Measurements from ENCODE around the gene GATB.
"Not testable (repeated sequence)": the region's sequence is repeated elsewhere in the genome, so short reads cannot be mapped to it uniquely, and the experiment has no call there.

The GATB gene

DNA sequence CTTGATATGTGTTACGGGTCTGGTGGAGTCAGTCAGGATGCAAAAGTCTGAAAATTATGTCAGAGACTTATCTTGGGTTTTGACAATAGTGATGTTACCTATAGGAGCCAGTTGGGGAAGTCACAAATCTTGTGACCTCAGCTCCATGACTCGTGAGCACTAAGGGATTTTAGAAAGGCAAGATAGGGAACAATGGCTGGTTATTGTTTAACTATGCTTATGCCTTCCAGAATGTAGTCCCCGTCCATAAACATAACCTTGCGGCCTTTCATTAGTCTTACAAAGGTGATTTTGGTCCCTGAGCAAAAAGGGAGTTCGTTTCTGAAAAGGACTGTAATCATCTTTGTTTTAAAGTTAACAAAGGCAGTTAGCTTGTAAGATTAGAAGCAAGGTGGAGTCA lies 23.9 kb upstream of the GATB start:
- DNase-seq = no peak

DNA sequence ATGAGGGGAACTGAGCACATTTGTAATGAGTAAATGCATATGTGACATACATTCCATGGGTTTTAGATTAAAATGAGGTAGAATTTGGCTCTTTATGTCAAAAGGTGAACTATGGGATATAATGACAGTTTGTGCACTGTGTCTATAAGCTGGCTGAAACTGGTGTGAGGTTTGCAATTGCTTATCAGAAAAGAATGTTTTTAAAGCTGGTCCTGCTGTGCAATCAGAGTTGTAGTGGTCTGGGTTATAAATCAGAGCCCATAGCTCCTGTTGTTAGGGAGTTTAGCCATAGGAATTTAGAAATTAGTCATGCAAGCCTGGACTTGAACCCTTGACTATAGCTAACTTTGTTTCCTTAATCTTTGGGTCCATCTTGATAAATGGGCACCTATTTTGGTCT lies 23.1 kb upstream of the GATB start:
- DNase-seq = no peak

DNA sequence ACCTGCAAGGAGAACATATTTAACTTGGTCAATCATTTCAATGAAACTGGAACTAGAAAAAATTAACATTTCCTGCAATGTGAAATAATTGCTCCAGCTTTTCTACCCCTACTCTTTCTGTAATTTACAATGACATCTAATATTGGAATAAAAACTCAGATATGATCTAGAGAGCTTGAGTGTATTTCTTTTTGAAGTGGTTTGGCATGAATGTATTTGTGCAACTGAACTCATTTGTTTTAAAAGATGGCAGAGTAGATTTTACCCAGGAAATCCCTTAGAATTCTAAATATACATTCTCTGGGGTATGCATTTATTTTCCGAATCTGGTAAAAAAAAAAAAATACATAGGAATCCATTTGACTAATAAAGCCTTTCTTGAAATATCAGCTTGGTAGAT lies 21.5 kb upstream of the GATB start:
- no peak for DNase-seq

DNA sequence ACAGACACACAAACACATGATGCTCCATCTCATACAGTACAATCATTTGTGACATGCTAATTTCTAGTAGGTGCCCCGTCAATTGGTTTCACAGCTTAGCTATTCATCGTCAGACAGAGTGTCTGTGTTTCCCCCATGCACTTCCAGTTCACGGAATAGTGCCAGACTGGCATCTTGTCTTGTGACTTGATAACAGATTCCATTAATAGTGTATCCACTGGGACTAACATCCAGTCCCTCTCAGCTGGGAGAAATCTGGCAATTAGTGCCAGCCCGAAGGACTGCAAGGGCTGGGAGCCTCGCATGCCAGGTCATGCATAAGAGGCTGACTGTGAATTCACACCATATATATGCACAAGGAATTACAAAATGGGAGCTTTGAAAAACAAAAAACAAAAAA lies 20.2 kb upstream of the GATB start:
- DNase-seq = no peak

DNA sequence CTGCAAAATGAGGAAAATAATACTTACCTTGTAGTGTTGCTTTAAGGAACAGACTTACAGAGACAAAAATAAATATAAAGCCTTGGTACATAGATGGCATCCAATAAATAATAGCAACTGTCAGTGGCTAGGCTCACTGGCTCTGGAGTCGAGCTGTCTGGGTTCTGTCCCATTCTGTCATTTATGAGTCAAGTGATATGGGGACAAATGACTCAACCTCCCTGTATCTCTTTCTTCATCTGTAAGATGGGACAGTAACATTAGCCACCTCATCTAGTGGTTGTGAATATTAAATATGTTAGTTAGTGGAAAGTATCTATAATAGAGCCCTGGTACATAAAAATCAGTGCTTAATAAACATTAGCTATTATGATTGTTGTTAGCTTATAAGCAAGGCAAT lies 16.7 kb upstream of the GATB start:
- DNase-seq = no peak

DNA sequence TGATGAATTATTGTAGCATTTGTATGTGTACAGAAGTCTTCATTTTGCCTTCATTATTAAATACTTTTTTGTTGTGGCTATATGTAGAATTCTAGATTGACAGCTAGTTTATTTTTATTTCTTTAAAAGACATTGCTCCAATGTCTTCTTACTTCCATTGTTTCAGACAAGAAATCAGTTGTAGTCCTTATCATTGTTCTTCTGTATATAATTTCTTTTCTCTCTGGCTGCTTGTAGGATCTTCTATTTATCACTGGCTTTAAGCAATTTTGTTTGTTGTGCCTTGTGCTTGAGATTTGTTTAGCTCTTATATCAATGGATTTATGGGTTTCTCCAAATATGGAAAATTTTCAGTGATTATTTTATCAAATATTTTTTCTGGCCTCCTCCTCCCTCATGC lies 13.5 kb upstream of the GATB start:
- no peak for DNase-seq

DNA sequence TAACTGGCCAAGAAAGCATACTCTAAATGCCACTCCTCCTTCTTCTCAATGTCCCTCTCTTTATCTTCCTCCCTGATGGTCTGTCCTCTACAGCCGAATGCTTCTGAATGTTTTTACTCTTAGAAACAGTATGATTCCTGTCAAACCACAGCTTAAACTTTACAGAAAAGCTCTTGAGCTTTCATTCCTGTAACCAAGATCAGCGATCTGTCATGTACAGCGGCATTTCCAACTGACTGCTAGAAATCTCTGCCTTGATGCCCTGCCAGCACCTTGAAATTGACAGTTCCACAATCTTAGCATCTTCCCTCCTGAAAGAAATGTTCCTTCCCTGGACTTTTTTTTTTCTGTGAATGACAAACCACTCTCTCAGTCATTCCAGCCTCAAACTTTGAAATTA lies 11.5 kb upstream of the GATB start:
- no peak for DNase-seq

DNA sequence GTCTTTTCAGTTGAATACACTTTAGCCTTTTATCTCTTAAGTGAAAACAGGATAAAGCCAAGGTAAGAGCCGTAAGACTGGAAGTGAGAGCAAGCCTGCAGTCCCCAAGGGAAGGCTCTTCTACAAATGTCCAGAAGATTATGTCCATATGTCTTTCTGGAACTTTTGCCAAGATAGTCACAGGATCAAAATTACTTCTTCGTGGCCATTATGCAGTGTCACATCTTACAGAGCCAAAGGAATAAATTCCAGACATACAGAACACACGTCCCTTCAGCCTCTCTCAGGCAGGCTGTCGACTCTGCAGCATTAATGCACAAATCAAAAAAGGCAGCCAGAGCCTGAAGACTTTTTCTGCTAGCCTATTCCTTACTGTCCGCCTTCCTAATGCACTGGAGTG lies 10.9 kb upstream of the GATB start:
- DNase-seq = no peak

DNA sequence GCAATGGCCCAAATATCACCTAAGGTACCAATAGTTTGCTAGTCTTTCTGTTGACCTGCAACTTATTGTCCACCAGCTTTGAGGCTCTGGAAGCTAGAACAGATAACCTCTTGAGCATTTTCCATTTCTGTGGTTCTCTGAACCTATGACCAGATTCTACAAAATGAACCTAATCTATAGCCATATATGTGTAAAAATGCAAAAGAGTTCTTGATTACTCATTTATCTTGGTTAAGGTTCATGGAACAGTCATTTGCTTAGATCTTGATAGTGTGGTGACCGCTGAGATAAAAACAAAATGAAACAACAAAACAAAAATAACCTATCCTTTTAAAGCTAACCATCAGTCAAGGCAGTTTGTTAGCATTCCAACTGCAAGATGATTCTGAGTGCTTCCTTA lies 9.3 kb upstream of the GATB start:
- DNase-seq = no peak

DNA sequence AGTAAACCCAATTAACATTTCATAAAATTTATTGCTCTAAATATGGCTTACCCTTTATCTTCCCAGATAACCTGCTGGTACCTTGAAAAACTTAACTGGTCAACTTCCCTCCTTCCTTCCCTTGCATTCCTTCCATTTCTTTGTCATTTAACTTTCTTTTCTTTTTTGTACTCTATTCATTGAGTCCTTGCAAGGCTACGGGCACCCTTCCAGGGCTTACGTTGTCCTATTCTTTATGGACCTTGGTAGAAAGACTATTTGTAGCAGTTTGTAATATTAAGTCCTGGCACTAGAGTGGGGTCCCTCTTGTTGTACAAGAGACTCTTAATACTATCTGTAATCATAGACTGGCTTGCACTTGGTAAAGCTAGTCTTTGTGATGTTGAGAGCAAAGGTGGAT lies 8.0 kb upstream of the GATB start:
- no peak for DNase-seq

DNA sequence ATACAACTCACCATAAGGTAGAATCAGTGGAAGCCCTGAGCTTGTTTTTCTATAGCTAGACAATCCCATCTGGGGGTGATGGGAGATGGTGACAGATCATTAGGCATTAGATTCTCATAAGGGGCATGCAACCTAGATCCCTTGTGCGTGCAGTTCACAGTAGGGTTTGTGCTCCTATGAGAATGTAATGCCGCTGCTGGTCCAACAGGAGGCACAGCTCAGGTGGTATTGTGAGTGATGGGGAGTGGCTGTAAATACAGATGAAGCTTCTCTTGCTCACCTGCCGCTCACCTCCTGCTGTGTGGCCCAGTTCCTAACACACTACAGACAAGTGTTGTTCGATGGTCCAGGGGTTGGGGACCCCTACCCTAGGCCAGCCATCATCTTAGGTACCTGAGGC lies 5.9 kb upstream of the GATB start:
- peak; percentile 21 for DNase-seq

DNA sequence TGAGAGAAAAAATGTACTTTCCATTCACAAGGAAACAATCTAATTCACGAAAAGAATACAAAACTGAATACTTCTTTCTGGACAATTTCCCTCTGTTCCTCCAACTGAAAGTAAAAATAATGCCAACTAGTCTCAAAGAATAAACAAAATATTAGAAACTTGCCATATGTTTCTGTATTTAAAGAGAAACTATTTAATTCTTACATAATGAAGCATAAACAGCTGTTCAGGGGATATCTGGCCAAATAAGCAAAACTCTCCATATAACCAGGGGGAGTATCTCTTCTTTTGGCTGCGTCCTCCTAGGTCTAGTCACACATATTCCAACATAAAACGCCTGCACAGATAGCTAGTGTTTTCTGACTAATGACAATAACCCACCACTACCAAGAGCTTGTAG lies 805 bp downstream of the GATB start:
- DNase-seq = no peak

DNA sequence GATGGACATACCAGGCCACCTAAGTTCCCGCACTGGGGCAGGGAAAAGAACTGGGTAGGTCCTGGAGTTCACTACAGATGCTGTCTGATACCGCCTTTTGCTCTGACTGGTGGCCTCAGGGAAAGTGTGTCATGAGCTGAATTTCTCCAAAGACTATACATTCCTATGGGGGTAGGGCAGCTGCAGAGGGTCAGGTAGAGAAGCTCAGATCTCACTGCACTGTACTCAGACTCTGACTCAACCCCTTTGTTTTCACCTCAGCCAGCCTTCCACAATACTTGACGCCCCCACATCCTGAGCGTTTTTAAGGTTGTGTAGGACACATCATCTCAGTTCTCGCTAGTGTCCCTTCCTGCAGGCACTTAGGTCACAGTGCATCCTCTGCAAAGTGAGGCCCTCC lies 7.8 kb downstream of the GATB start:
- DNase-seq = no peak

DNA sequence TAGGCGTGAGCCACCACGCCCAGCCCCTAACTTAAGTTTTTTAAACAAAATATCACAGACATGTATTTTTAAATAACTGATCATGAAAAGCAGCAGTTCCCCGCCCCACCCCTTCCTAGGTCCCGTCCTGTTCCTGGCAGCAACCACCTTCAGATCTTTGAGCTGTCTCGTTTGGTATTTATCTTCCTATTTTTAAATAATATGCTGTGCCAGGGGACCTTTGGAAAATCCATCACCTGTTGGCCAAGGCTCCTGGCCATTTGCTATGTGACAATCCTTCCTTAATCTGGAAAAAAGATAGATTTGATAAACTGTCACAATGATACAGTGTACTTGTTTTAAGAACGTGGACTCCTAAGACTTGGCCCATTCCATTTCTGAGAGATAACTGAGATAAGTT lies 10.7 kb downstream of the GATB start:
- DNase-seq = no peak

DNA sequence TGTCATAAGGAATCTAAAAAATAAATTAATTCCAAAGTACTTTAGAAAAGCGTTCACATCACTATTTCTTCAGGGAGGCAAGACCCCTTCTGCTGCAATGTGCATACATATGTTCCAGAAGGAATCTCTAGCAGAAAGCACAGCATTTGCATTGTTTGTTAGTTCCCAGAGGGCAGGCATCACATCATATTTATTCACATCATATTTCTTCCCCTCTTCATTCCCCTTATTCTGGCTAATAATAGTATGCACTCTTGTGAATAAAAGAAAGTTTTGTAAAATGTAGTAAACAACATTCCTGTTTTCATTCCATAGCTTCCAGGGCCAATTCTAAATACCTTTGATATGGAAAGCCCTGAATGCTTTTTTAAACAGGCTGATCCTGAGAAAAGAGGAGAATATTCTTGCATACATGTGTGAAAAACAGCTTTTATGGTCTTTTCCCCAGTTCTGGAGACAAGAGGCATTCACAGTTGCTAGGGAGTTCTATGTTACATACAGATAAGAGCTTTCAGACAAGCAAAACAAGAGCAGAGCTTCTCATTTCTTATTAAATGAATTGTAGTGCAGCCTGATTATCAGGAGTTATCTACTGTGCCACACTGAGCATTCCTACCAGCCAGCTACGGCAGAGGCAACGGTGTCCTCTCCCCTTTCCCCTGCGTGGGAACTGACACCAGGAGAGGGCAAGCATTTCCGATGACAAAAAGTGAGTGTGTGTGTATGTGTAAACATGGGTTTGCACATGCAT lies 15.2 kb downstream of the GATB start:
- DNase-seq = no peak

DNA sequence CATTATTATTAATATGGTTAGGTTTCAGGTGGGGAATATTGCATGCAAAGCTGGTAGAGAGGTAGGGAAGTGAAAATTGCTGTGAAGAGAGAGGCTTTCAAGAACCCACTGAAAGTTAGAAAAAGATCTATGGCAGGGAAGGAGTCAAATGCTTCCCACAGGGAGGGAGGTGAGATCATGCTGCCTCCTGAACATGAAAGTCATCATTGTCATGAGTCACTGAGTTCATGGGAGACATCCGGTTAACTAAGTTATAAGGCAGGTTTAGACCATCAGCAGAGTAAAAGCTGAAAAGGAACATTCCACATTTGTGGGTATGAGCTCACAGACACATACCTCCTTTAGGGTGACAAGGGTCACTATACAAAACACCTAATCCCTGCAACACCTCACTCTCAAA lies 16.2 kb downstream of the GATB start:
- no peak for DNase-seq

DNA sequence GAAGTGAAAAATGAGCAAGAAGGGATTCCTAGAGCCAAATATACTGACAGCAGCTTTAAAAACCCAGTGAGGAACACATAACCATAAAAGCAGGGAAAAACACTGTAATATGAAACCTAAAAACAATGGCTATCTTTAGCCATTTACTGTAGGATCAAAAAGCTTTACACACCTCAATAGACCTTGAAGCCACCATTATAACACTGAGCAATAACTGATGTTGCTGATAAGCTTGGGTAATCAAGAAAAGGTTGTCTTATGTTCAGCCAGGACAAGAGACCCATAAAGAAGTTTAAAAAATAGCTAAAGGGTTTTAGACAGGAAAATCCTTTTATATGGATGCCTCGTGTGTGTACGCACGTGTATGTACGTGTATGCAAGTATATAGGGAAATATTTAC lies 16.9 kb downstream of the GATB start:
- DNase-seq = no peak

DNA sequence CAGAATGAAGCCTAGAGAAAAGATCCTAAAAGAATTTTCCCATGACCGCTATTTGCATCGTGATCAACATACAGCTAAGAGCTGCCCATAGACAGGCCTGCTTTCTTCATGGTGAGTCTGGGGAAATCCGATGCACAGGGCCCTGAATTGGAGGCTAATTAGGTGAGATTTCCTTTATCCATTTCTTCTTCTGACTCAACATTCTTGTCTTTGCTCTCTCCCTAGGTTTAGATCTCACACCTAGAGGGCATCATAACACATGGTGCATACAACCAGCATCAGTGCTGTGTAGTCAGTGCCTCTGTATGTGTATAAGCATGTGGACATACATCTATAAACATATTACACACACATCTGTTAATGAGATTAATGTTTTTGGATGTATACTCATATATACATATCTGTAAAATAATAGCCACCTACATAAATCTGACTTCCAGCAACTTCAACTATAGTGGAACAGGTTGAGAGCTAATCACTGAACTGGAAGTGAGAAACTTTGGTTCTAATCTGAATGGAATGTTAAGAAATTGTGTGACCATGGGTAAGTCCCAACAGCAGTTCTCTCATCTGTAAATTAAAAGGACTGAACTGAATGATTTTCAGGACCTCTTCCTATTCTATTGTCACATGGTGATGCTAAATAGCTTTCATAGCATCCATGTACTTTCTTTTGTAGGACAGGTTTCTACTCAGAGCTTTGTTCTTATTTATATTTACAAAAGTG lies 17.5 kb downstream of the GATB start:
- no peak for DNase-seq

DNA sequence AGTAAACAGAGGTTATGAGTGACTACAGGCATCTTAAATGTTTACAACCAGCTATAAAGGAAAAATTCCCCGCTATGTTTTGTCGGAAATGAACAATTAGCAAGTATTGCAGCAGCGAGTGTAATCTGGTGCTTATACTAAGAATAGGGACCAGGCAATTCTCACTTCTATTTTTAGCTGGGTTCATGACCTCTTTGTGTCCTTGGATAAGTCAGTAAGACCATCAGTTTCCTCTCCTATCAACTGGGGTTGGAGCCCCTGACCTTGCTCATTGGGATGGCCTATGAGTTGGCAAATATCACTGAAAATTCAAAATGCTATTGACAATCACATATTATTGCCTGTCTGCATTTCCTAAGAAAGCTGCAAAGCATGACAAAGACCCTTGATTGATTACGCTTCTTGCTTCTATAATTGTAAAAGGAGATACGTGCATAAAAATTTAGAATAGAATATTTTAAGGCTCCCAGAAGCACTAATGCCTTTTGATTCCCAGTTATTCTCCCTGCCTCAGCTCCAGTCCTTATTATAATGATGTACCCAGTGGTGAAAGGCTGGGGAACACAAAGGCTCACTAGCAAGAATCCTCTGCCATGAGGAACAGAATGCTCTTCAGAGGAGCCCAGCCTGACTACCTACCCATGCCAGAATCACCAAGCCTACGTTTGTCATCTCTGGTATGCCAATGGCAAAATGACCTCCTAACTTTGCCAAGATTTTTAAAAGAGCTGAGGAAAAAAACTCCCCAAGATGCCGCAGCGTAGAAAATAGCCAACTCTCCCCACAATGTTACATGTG lies 21.9 kb downstream of the GATB start:
- DNase-seq = no peak

DNA sequence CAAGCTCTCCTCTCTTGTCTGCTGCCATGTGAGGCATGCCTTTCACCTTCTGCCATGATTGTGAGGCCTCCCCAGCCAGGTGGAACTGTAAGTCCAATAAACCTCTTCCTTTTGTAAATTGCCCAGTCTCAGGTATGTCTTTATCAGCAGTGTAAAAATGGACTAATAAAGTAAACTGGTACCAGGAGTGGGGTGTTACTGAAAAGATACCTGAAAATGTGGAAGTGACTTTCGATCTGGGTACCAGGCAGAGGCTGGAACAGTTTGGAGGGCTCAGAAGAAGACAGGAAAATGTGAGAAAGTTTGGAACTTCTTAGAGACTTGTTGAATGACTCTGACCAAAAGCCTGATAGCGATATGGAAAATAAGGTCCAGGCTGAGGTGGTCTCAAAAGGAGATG lies 24.0 kb downstream of the GATB start:
- not testable (repeated sequence) for DNase-seq

DNA sequence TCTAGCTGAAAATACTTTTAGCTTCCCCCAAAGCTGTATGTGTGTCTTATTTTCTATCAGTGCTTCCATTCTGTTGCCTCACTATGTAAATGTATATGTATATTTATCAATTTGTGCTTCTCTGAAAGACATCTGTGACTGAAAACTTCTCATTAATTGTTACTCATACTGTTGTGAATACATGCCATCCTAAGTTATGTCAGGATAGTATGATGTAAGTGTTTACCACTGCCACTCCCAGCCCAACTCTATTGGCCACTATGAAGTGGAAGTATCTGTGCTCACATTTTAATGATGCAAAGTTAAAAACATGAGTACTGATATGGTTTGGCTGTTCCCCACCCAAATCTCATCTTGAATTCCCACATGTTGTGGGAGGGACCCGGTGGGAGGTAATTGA lies 24.4 kb downstream of the GATB start:
- DNase-seq = no peak

DNA sequence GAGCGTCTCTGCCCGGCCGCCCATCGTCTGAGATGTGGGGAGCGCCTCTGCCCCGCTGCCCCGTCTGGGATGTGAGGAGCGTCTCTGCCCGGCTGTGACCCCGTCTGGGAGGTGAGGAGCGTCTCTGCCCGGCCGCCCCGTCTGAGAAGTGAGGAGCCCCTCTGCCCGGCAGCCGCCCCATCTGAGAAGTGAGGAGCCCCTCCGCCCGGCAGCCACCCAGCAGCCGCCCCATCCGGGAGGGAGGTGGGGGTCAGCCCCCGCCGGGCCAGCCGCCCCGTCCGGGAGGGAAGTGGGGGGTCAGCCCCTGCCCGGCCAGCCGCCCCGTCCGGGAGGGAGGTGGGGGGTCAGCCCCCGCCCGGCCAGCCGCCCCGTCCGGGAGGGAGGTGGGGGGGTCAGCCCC lies 29.1 kb downstream of the GATB start:
- not testable (repeated sequence) for DNase-seq

DNA sequence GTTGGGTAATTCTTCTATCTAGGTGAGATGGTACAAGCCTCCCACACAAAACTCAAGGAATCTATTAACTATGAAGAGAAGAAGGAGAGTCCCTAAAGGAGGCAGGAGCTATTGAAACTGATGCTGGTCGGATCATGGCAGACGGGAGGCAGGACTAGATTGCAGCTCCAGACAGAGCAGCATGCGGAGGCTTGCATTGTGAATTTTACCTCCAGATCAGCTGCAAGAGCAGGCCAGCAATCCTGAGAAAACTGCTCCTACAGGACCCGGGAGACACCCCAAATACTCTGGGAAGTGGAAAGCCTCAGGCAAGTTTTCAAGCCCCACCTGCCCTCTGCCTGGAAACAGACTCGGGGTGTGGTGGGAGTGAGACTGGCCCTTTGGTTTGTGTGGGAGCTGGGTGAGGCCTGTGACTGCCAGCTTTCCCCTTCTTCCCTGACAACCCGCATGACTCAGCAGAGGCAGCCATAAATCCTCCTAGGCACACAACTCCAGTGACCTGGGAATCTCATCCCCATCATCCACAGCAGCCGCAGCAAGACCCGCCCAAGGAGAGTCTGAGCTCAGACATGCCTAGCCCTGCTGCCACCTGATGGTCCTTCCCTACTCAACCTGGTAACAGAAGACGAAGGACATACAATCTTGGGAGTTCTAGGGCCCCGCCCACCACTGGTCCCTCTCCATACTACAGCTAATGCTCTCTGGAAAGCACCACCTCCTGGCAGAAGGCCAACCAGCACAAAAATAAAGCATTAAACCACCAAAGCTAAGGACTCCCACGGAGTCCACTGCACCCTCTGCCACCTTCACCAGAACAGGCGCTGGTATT lies 30.9 kb downstream of the GATB start:
- no peak for DNase-seq

All from CD4-positive, alpha-beta T cell treated with Interleukin-21 for 1 hour (primary cell).